NT2/D1 (cell line): ENCODE results near the gene DACH1.

Source experiments
- SUZ12 ChIP-seq: IDR thresholded peaks from 2 replicates; pipeline ENCODE4 v1.6.1; 2011; ENCODE audit not compliant: insufficient read length, insufficient read depth; ENCODE audit errors: extremely low read depth
- YY1 ChIP-seq: IDR thresholded peaks from 2 replicates; pipeline ENCODE4 v1.6.1; 2011; ENCODE audit not compliant: insufficient read length, insufficient read depth
- ZNF274 ChIP-seq: IDR thresholded peaks from 2 replicates; pipeline ENCODE4 v1.6.1; 2011; ENCODE audit warnings: mild to moderate bottlenecking, low read depth, low read length

- no peak for TF ChIP-seq ZNF274
- no peak for TF ChIP-seq YY1
- no peak for TF ChIP-seq SUZ12
Observed at GRCh38 chr13:71437704-71438103, 429.3 kb downstream of the DACH1 start.
